MCF 10A (cell line): ENCODE data around the gene PROKR2. TPM values are rescaled to one million over a fixed set of nuclear protein-coding genes. Genes with fewer than 3 reads are reported as not detected.

Experiments used
- BruUV-seq: library from RNA; stranded (reverse); fragments of 400-500 nt; replicated peaks from 2 replicates; lab custom pipeline; 2021; lab: Mats Ljungman, UMichigan
- CTCF ChIA-PET: fragments of 300-600 bp; sonication (Branson Sonifier 250); formaldehyde crosslinking; extraction: SDS; loops from one replicate; lab custom pipeline; 2021; ENCODE audit warnings: antibody characterized with exemption, inconsistent platforms; lab: Yijun Ruan, JAX
- POLR2A ChIA-PET: fragments of 300-600, 350-650 bp; sonication (Branson Sonifier 250); formaldehyde crosslinking; extraction: SDS; loops from one replicate; lab custom pipeline; 2020; ENCODE audit warnings: antibody characterized with exemption, inconsistent platforms; lab: Yijun Ruan, JAX
- DNase-seq: peaks from one replicate; pipeline ENCODE4 v3.0.0-alpha.2; 2018; ENCODE audit not compliant: unreplicated experiment
- H3K27ac Mint-ChIP-seq: one replicate; pipeline ENCODE4 v1.8.0; 2022; ENCODE audit warnings: mild to moderate bottlenecking, low read depth, mixed read lengths; ENCODE audit not compliant: unreplicated experiment
- H3K27me3 Mint-ChIP-seq: one replicate; pipeline ENCODE4 v1.8.0; 2022; ENCODE audit warnings: mixed read lengths; ENCODE audit not compliant: insufficient read depth, unreplicated experiment
- H3K36me3 Mint-ChIP-seq: one replicate; pipeline ENCODE4 v1.8.0; 2022; ENCODE audit warnings: mild to moderate bottlenecking, moderate library complexity, mixed read lengths; ENCODE audit not compliant: insufficient read depth, unreplicated experiment
- H3K4me1 Mint-ChIP-seq: one replicate; pipeline ENCODE4 v1.8.0; 2022; ENCODE audit warnings: mixed read lengths; ENCODE audit not compliant: insufficient read depth, unreplicated experiment
- H3K4me3 Mint-ChIP-seq: one replicate; pipeline ENCODE4 v1.8.0; 2022; ENCODE audit warnings: mild to moderate bottlenecking, moderate library complexity, mixed read lengths; ENCODE audit not compliant: unreplicated experiment
- H3K9me3 Mint-ChIP-seq: one replicate; pipeline ENCODE4 v1.8.0; 2022; ENCODE audit warnings: mixed read lengths; ENCODE audit not compliant: unreplicated experiment
- intact Hi-C: fragments of 100-400 bp; cut with micrococcal nuclease; formaldehyde crosslinking; loops from 2 replicates; pipeline ENCODE4 v1.14.1; 2022
- total RNA-seq: library from RNA; stranded (reverse); gene quantifications from 2 replicates; pipeline ENCODE4 v1.2.3, GENCODE V29; 2022
- TF ChIP-seq, protein P1 (sequence below): fragments of 200-600 bp; IDR thresholded peaks from one replicate; pipeline ENCODE4 v1.8.0; 2022; ENCODE audit warnings: antibody characterized with exemption, mild to moderate bottlenecking; ENCODE audit not compliant: unreplicated experiment

PROKR2 gene
- total RNA-seq, 1 experiment from 2014 or later = not detected

DNA sequence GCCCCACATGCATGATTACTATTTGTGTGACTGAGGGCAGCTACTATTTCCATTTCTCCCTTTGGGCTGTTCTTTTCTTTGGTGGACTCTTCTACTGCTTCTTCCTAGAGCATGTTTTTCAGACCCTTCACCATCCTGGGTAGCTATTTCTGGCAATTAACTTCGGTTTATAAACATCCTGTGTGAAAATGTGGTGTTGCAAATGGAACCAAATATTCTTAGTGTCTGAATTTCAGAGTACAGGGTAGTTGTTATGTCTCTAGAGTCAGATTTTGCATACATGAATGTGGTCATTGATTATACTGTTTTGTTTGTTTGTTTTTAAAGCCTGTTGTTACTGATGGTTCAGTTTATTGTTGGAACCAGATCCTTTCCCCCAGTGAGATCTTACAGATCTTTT, 49.7 kb downstream of the PROKR2 start:
- CTCF ChIA-PET = no interaction called here
- Mint-ChIP-seq H3K4me1 (no peaks in the 10 kb centered on the region), H3K27me3 (peaks cover 68% of the 10 kb centered on the region), H3K27ac (no peak overlapping the region), H3K9me3 (no peaks in the 10 kb centered on the region), H3K4me3 (no peak overlapping the region), H3K36me3 (no peaks in the 10 kb centered on the region)
- DNase-seq = no peak
- TF ChIP-seq, protein P1, sequence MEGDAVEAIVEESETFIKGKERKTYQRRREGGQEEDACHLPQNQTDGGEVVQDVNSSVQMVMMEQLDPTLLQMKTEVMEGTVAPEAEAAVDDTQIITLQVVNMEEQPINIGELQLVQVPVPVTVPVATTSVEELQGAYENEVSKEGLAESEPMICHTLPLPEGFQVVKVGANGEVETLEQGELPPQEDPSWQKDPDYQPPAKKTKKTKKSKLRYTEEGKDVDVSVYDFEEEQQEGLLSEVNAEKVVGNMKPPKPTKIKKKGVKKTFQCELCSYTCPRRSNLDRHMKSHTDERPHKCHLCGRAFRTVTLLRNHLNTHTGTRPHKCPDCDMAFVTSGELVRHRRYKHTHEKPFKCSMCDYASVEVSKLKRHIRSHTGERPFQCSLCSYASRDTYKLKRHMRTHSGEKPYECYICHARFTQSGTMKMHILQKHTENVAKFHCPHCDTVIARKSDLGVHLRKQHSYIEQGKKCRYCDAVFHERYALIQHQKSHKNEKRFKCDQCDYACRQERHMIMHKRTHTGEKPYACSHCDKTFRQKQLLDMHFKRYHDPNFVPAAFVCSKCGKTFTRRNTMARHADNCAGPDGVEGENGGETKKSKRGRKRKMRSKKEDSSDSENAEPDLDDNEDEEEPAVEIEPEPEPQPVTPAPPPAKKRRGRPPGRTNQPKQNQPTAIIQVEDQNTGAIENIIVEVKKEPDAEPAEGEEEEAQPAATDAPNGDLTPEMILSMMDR = no peak
- POLR2A ChIA-PET = no interaction called here
- intact Hi-C loops = no loop called here
- BruUV-seq = no TSS peak

Other genes starting within 250 kb of the PROKR2 start
- 56.1 and 78.8 TPM in 2 replicates for gene TMEM230, start 203.9 kb downstream of the PROKR2 start, total RNA-seq
- 38.2 and 45.5 TPM in 2 replicates for gene PCNA, start 197.0 kb downstream of the PROKR2 start, total RNA-seq
- gene CDS2, start 189.9 kb downstream of the PROKR2 start, total RNA-seq = 26.3 and 26.8 TPM in 2 replicates